HG02588 (cell line): ENCODE data around the gene TUBA3C.

ENCODE experiments used
- ATAC-seq: cut with Tn5 transposase; IDR thresholded peaks from one replicate; pipeline ENCODE4 v1.9.1; 2021; ENCODE audit warnings: mild to moderate bottlenecking, moderate library complexity; ENCODE audit not compliant: unreplicated experiment

Gene TUBA3C

DNA sequence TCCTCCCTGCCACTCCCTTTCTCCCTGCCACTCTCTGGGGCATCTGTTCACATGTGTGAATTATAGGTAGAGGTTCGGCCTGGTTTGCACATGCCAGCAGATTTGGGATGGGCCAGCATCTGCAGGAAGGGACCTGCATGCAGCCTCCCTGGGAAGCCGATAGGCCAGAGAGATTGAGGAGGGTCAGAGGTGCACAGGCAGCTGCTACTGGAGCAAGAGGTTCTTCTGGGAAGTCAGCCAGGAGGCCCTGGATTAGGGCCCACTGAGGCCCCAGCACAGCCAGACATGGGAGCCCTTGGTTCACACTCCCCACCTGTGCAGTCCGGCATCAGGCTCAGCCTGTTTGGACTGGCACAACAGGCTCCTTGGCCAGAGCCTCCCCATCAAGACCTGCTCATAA lies 12.1 kb downstream of the TUBA3C start:
- no peak for ATAC-seq

DNA sequence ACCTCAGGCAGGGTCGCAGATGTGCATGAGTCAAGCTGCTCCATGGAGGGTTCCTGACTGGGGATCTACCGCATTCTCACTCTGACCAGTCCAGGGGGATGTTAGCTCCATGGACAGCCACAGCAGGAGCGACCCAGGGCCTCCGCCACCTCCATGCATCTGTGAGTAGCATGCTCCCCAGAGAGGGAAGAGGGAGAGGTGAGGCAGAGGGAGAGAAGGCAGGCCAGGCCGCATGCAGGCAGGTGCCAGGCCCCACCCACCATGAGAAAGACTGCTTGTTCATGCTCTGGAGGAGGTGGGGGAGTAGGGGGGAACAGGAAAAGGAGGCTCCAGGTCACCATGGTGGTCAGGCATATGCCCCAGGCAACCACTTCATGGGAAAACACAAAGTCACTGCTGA lies 20.3 kb downstream of the TUBA3C start:
- no peak for ATAC-seq

DNA sequence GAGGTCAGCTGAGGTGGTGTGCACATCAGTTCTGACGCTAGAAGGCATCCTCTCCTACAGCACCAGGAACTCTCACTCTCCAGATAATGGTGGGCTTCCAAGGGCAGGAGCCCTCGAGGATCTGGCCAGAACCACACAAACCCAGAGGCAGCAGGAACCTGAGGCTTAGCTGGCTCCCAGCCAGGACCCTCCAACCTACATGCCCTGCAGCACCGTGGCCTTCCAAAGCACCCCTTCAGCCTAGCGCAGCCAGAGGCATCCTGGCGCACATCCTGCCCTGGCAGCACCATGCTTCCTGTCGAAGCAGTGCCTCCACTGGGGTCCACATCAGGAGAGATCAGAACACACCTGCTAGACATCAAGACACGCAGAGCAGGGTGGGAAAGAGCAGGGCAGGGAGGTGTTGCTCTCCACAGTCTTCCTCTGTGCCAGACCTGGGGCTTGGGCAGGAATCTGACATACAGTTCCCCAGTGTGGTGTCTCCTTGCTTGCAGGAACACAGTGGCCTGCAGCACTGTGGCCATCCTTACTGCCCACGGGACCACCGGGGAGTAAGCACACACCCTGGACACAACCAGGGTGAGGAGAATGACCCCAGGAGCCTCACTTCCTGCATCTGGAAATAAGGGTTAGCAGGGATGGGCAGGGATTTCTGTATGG lies 21.7 kb downstream of the TUBA3C start:
- ATAC-seq = no peak

DNA sequence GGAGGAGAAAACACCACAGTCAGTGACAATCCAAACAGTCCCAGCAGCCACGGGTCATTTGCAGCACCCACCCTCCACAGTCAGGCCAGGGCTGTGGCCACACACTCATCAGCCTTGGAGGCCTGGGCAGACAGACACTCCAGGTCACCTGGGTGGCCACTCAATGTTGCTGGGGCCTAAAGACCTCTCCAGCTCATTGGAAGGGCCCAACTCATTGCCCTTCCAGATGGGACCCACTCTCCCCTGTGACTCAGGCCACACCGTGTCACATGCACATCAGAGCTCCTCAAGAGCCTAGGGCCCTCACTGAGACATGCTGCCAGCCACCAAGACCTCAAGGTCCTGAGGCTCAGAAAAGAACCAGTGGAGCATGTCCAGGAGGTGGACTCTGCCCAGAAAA lies 22.4 kb downstream of the TUBA3C start:
- ATAC-seq = no peak

DNA sequence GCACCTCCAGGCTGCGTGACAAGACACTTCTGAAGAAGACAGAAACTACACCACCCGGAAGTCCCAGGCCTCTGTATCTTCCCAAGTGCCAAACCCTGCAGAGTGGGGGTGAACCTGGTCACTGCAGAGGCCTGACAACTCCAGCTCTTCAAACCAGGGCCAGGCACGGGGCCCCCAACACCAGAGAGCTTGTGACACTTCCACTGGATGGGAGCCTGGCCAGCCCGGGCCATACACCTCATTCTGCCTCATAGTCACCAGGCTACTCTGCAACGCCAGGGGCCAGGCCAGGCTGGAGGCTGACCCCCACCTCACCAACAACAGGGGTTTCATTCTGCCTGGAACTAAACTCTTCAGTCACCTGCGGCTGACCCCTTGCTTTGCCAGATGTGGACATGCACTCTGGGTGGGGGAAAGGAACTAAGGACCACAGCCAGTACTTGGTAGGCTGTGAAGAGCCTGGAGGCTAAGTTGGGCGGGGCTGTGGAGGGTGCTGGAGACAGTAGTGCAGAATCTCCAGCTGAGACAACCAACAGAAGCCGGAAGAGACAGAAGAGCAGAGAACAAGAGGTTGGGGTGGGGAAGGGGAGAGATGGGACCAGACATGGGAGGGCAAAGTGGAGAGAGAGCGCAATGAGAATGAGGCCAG lies 23.0 kb downstream of the TUBA3C start:
- ATAC-seq = no peak

DNA sequence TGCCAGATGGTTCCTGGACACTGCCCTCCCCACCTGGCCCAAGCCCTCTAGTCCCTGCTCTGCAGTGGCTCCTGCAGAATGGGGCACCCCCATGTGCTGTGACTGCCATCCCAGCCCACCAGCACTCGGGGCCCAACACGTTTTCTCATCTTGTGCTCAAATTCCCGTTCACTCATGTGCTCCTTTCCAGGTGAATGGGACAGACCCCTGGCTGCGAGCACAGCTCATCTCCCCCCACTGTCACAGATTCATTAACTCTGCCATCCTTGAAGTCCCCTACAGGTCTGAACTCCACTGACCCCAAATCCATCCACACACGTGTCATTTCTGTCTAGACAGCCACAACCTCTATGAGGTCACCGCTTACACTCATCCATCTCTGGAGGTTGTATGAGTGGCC lies 23.6 kb downstream of the TUBA3C start:
- ATAC-seq = no peak

DNA sequence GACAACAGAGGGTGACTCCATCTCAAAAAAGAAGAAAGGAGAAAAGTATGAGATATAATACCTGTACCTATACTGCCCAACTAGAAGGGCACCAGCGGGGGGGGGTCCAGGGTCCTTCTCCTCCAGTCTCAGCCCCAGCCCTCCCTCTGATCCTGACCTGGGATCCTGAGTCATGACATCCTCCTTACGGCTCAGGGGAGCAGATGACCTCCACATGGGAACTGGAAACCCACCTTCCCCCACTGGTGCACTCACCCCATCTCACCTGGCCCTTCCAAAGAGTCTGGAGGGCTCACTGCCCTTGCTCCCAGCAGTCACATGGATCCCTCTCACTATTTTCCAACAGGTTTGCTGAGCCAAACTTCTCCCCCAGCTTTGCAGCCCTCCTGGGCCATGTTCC lies 24.2 kb downstream of the TUBA3C start:
- ATAC-seq = no peak

DNA sequence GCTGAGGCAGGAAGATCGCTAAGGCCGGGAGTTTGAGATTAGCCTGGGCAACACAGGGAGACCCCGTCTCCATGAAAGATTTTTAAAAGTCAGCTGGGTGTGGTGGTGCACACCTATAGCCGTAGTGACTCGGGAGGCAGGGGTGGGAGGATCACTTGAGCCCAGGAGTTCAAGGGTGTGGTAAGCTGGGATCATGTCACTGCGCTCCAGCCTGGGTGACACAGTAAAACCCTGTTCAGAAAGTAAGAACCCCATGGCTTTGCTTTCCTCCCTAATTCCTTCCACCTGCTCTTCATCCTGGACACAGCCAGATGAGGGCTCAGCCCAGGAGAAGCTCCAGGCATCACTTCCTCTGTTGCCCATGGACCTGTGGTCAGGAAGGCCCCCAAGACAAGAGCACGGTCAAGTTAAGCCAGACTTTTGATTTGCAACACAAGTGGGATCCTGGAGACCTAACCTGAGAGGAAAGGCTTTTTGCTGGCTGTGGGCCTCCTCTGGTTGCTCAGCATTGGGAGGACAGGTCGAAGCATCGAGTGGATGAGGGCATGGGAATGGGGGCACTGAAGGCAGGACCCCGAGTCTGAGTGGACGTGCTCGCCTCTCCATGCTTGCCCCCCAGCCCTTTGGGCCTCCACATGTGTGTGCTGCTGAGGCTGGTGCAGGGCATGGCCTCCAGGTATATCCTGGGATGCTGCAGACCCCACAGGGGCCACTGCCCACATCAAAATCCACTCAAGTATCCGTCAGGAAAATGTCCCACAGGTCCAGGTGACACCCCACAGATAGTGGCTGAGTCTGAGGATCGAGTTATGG lies 25.4 kb downstream of the TUBA3C start:
- no peak for ATAC-seq

DNA sequence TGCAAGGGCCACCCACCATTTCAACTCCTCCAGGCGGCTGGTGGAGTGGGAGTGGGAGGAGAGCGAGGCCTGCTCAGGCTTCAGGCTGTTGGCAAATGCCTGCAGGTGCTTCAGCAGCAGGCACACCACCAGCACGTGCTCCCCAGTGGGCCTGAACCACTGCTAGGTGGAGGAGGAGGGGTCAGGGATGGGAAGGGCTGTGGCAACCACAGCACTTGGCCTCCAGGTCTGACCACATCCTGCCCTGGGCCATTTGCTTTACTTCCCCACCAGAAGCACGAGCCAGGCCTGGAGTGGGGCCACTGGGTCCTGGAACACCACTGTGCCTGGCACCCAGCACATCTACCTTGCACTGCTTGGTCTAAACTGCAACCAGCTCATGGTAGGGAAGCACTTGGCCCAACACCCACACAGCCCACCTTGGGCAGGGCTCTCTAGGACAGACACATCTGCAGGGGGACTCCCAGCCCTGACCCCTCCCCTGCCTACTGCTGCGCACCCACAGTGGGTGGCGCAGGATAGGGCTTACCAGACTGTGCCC lies 26.2 kb downstream of the TUBA3C start:
- no peak for ATAC-seq

DNA sequence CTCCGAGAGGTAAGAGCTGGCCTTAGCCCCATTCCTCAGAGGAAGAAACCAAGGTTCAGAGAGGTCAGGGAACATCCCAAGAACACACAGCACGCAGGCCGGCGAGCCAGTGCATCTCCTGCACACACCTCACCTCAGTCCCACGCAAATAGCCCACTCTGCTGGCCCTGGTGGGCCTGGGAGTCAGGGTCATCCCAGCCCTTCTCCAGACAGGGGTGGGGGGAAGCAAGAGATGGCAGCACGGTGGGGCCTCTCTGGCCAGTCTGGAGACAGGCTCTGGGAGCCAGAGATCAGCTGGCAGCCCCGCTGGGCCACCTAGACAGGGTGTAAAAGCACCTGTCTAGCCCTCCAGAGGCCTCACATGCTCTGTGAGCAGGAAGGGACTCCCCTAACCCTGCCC lies 26.8 kb downstream of the TUBA3C start:
- ATAC-seq = no peak

DNA sequence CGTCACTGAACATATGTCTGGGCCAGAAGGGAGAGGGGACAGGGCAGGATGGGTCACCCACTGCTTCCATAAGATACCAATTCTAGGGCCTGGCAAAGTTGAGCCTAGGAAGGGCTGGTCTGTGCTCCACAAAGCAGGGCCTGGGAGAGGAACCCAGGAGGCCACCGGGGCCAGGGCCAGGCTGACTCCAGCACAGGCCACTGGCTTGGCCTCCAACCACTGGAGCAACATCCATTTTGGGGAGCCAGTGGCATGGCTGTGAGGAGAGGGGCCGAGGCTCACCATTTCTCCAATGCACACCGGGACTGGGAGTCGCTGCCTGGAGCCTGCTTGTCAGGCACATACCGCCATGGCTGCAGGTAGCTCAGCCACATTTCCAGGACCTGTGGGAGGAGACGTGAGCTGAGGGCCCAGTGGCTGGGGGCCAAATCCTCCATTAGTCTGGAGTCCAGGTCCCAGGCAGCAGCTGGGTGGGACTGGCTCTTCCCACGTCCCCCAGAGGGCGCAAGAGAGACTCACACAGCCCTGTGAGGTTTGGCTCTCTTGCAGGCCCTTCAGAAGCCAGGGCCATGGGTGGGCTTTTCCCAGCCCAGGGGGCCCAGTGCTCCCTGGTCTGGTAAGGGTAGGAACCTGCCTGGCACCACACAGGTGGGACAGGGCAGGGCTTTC lies 27.7 kb downstream of the TUBA3C start:
- no peak for ATAC-seq

DNA sequence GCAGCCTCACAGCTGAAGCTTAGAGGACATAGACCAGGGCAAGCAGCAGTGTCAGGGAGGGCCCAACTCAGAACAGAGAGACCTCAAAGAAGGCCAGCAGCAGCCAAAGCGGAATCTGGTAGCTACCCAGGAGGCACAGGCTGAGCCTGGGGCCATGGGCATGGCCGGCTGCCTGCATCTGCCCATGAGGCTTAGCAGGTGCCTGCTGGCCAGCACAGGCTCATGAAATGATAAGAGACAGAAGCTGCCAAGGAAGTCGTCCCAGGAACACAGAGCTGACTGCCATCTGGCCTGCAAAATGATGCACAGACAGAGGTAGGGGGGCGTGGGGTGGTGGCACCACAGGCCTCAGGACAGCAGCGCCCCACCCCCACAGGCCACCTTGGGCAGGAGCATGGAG lies 29.2 kb downstream of the TUBA3C start:
- no peak for ATAC-seq

DNA sequence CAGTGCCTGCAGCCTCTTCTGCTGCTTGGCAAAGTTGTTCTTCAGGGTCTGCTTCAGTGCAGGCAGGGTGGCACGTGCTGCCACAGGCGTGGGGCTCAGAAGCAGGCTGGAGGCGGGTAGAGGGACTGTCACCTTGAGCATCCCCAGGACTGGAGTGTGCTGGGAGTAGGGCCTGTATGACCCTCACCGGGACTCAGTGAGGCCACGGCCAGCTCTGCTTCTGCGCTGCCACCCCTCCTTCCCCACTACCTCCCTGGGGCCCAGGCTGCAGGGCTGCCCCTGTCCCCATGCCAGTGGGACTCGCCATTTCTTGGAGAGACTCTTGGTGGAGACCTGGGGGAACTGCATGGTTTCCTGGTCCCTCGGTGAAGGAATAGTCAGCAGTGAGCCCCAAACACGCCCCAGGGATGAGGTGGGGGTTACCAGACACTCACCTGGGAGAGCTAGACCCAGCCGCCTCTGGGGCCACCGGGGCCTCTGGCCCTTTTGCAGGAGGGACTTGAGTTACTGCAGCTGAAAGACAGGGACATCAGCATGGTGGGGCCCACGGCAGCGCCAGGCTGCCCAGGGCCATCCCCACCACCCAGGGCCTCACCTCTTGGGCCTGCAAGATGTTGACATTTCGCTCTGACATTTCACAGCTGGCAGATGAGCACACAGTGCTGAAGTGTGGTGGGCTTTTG lies 29.9 kb downstream of the TUBA3C start:
- no peak for ATAC-seq

DNA sequence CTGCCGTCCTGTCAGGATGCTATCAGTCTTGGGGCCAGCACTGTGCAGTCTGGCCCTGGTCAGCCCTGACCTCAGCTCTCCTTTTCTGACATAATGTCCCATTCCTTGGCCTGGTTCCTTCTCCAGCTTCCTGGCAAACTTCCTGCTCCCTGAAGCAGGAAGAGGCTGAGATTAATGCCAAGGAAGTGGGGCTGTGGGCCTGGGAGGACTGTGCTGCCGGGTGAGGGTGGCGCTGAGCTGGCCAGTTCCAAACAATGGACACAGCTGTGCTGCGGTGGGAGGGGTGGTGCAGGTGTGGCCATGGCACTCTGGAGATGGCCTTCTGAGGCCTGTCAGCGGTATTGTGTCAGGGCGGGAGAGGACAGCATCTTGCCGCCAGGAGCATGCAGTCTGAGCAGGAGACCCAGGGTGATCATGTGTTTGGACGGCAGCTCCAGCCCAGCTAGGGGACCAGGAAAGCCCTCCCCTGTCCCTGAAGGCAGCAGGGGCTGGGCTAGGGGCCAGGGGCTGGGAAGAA lies 30.9 kb downstream of the TUBA3C start:
- no peak for ATAC-seq

DNA sequence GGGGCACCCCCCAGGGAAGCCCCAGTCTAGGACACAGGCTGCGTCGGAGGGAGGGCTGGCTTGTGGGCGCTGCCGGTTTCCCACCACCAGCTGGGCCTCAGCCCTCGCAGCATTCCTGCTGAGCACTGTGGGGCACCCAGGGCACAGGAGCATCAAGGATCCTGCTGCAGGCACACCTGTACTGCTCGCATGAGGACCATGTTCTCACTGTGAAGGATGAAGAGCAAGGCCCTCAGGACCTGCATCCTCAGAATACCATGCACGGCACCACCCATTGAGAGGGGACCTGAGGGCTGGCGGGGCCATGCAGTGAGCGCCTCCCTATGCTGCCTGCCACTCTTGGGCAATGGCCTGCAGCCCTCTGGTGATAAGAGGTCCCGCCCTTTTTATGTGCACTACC lies 31.4 kb downstream of the TUBA3C start:
- no peak for ATAC-seq

DNA sequence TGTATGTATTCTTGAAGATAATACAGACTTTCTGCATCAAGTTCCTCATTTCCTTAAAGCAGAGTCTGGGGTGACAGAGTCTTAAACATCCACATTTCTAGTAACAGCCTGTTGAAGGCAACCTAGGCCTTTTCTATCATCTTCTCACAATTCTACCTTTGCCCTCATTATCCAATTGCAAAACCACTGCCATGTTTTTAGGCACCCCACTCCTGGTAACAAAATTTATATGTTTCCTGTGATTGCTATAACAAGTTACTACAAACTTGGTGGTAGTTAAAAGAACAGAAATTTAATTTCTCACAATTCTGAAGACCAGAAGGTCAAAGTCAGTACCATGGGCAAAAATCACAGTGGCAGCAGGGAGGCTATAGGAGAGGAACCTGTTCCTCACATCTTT lies 33.1 kb downstream of the TUBA3C start:
- ATAC-seq = no peak
